Measurements from ENCODE around the gene STK17B.
A peak's percentile ranks its signal among the peaks of the same experiment; 100 is the strongest.

Gene STK17B

DNA sequence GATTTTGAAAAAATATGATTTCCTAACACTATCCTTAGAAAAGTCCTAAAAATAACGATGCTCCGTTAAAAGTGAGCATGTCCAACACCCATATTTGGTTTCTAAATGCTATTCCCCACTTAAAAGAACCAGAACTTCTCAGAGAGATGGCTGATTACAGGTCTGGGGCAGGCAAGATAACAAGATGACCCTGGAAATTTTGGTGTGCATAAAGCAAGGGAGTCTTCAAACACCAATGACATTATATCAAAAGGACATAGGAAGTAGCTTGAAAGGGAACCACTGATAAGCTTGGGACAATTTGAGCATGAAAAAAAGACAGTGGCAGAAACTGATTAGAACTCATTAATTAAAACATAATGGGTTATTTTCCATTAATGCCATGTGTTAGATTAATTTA lies 17.9 kb downstream of the STK17B start:
- DNase-seq: no peak

GRCh38 chr2:196149948-196150347 lies 21.4 kb downstream of the STK17B start:
- DNase-seq: no peak

- DNase-seq: no peak
Observed at GRCh38 chr2:196148736-196149135, 22.6 kb downstream of the STK17B start.

DNA sequence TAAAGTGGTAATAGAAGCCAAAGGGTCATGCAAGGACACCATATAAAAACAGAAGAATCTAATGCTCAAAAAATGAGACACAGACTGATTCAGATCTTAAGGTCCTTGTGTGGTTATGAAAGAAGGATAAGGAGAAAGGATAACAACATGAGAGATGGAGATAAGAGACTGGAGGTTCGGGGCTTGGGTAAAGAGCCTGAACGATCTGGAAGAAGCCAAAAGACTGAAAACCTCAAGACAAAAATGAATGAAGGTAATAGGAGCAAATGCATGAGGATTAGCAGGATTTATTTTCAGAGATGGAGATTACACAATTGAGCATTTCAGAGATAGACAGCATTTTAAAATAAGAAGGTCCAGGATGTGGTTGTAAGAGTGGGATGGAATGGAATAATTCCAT lies 26.1 kb downstream of the STK17B start:
- no peak for DNase-seq

GRCh38 chr2:196144513-196145126 lies 26.8 kb downstream of the STK17B start:
- no peak for DNase-seq

DNA sequence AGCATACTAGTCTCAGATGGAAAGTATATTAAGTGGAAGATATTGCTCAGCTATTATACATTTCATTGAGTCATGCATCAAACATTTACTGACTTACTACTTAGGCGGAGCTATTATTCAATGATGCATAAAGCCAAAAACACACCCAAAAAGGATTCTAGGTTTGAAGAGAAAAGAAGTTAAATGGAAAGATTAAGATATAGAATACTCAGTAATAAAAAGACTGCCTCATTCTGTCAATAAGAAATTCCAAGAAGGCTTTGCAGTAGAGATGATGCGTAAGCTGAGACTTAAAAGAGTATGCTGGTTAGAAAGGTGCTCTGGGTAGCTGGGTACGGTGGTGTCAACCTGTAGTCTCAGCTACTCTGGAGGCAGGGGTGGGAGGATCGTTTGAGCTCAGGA lies 27.6 kb downstream of the STK17B start:
- no peak for DNase-seq

GRCh38 chr2:196142825-196143224 lies 28.6 kb downstream of the STK17B start:
- no peak for DNase-seq

GRCh38 chr2:196140213-196140612 lies 31.2 kb downstream of the STK17B start:
- DNase-seq: no peak

GRCh38 chr2:196137271-196137670 lies 34.1 kb downstream of the STK17B start:
- DNase-seq: no peak

GRCh38 chr2:196136151-196136550 lies 35.2 kb downstream of the STK17B start:
- DNase-seq: no peak

DNA sequence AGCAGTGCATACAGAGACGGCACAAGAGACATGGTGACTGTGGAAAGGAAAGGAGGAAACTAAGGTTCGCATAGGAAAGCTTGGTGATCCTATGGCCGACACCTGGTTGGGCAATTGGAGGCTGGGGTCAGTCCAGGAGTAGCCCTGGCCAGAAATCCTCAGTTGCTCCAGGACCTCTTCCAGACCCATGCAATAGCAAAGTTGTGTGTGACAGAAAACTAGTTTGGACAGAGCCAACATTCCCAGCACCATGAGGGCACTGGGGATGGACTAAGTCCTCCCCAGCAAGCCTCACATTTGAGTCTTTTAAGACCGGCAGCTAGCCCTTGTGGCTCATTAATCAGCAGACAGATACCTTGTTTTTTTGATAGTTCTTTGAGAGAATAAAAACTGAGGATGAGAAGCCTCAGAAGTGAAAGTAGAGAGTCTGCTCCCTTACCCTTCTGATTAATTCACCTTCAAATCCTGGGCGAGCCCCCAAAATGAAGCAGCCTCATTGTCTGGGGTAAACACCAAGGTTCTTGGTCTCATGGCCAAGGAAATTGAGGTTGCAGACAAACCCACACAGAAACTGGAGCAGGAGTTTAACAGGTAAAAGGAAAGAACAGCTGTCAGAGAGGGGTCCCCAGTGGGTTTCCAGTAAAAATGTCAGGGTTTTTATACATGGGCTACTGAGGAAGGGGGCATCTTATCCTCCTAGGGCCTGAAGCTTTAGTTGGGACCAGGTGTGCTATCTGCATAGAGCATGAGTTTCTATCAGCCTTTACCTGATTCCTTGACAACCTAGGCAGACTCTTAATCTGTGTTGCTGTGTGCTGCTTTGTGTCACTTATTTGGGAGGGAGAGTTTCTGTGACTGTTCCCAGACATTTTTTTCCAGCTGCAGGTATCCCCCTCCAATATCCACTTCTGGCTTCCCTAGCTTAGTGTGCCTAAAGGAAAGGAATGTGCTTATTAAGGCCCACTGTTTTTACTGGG lies 39.1 kb downstream of the STK17B start:
- no peak for DNase-seq

DNA sequence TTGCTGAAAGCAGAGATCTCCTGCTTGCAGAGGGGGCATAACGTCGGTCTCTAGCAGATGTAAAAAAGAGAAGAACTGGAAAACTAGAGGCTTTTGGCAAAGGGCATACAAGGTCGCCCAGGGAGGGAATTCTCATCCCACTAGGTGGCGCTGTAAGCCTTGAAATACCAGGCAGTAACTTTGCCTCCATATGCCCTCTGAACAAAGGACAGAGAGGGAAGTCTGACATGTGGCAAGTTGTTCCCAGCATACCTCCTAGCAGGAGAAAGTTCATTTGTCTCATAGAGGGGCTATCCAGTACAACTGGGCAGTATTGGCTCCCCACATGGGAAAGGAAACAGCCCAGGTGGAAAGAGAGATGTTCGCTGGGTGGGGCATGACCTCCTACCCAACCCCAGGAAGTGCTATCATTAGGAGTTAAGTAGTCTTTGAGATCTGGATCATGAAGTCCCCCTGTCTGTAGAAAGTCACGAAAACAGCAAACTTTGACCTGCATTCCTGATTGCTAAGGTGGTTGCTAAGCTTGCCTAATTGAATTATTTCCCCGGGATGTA lies 39.9 kb downstream of the STK17B start:
- no peak for DNase-seq

GRCh38 chr2:196130039-196130825 lies 41.1 kb downstream of the STK17B start:
- DNase-seq: no peak

DNA sequence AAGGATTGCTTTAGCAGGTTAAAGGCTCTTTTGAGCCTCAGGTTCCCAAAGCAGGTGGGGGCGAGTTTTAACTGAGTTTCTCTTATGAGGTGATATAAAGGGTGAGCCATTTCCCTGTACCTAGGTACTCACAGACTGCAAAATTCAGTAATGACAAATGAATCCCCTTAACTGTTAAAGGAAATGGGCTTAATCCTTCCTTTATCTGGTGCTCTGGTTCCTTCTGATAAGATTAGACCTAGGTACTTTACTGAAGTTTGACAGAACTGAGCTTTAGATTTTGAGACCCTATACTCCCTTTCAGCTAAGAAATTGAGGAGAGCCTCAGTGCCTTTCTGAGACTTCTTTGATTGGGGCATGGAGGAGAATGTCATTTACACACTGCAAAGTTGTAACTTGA lies 42.6 kb downstream of the STK17B start:
- no peak for DNase-seq

DNA sequence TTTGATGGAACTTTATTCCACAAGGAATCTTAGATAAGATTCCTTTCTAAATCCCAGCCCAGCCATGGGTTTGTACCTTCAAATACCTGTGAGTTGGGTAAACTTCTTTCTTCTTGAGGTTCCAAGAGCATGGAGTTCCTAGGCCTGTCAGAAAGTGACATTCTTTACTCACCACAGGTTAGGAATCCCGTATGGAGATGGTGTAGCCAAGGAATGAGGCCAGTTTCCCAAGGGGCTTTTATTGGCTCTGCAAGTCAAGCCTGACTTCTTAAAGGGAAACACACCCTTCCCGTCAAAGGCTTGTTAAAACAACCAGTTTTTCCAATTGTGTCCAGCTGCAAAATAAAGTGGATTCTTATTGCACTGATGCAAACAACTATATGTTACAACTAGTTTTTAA lies 45.8 kb downstream of the STK17B start:
- no peak for DNase-seq

DNA sequence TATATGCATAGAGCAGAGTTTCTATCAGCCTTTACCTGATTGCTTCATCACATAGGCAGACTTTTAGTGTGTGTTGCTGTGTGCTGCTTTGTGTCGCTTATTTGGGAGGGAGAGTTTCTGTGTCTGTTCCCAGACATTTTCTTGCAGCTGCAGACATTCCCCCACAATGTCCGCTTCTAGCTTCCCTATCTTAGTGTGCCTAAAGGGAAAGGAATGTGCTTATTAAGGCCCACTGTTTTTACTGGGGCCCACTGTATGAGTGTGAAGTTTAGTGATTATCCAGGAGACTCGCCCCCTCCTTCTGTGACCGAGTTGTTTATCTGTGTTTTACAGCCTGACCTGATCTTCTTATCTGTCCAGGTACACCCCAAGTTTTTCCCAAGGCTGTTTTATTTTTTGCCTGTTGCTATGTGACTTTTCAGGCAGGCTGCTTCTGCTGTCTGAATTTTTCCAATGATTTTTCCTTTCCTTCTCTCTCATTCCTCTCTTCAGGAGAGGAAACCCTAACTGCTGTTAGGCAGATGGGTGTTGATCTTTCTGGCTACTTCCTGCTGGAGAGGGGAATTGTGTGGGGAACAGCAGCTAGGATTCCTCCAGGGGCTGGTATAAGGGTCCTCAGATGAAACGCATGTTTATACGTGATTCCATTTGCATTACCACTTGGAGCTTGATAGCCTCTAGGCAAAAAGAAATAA lies 47.6 kb downstream of the STK17B start:
- no peak for DNase-seq

DNA sequence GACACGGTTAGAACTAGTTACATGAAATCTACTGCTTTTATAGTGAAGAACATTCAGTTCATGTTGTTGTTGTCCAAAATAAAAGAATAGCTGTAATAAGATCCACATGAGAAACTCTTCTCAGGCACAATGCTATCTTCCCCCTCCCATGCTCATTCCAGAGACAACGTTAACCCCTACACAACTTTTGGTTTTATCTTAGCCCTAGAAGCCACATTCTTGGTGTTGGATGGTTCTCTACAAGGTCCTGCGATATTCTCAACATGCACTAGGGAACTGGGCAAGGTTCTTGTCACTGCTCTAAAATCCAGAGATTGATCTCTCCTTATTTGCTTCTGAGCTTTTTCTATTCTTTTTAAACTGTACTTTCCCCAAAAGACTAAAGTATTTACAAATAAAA lies 51.5 kb downstream of the STK17B start:
- no peak for DNase-seq

- DNase-seq: no peak
Observed at GRCh38 chr2:196117214-196117705, 54.1 kb downstream of the STK17B start.

DNA sequence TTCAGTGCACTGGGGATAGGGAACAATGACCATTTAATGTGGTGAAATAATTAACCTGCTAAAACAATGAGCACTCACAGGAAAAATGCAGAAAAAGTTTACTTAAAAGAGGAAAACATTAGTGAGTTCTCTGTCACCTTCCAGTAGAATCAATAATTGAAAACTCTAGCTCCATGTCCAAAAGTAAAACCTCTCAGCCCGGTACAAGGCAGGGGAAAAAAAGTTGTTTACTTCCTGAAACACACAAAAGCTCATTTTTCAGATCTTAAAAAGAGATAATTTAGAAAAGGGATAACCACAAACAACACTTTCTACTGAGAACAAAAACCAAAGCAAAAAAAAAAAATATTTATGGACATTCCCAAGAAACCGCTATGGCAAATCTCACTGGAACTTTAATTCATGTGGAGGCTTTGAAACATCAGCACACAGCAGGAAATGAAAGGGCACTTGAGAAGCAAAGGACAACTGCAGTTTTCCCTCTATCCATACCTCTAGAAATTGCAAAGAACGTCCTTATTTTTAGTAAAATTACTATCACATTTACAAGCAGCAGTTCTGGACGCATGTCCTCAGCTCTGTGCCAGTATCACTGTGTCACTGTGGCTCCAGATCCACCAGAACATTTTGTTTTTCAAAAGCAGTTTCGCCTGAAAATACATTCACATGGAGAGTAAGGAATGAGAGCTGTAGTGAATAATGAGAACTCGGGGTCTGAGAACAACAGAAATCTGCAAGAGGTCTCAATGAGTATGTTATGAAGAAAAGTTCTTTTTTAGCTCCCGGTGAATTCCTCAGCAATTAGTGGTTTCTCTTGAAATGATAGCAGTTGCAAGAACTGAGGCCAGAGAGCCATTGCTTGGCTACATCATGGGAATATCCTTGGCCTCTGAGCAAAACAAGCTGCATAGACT lies 58.1 kb downstream of the STK17B start:
- DNase-seq: peak; percentile 17

DNA sequence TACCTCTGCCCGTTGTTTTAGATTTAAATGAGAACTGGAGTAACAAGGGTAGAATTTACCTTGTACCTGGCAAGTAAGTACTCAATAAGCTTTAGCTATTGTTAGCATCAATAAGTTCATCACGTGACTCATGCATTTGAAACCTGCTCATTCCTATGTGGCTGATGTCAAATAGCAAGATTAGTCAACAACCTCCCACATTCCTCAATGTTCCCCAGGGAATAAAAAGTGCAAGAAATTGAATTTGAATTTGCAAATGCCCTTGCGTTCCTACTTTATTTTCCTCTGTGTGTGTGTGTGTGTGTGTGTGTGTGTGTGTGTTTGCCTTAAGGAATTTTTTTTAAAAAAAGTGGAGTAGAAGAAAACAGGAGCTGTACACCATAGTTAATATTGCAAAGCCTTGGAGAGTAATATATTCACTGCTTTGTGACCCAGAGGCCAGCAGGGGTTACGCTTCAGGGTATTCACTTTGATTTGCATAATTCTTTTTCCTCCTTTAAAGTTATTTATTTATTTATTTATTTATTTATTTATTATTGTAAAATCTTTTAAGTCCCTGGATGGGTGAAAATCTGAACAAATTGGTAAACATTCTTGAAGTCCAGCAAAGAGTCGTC lies 58.9 kb downstream of the STK17B start:
- DNase-seq: no peak

GRCh38 chr2:196108604-196109003 lies 62.8 kb downstream of the STK17B start:
- DNase-seq: no peak
